Activated naive CD4-positive, alpha-beta T cell treated with anti-CD3 and anti-CD28 coated beads, Interleukin-2, amount 50 U/mL, for 16 hours (primary cell): ENCODE measurements around the gene SEPTIN1.
"Not testable (repeated sequence)": the region's sequence is repeated elsewhere in the genome, so short reads cannot be mapped to it uniquely, and the experiment has no call there.

Experiments used
- DNase-seq: peaks from one replicate; pipeline ENCODE4 v3.0.0-alpha.2; 2020

SEPTIN1 gene

DNA sequence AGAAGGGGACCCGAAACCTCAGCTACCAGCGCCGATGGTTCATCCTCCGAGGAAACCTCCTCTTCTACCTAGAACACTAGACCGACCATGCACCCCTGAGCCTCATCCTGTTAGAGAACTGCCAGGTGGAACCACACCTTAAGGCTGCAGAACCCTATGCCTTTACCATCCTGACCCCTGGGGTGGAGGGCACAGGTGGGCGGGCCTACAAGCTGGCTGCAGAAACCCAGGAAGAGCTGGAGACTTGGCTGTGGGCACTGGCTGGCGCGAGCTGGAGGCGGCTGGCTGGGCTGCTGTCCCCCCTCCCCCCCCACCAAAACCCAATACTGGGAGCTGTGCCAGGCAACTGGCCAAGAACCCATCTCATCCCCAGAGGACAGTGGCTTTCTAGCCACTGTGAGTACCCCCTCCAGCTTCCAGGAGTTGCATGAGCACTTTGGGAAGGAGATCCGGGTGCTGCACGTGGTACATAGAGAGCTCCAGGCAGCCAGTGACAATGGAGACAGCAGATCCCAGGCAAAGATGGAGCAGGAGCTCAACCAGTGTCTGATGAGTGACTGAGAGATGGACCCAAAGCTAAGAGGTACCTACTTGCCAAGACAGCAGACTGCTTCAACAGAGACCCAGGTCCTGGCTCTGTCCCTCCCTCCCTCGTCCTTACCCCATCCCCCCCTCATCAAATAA, 25.8 kb downstream of the SEPTIN1 start:
- DNase-seq, result no peak

DNA sequence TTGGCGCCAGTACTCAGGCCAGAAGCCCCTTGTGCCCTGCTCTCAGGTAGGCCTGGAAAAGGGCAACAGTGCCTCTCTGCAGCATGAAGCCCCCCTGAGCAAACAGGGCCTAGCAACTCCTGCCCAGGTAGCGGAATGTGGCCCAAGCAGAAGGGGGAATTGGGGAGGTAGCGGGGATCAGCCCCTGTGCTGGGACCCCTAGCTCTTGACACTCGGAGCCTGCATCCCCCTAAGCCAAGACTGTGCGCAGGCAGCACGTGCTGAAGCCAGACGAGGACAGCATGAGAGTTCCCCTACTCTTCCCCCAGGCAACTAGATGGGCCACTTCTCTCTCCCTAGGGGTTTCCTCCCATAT, 26.4 kb downstream of the SEPTIN1 start:
- no peak for DNase-seq

DNA sequence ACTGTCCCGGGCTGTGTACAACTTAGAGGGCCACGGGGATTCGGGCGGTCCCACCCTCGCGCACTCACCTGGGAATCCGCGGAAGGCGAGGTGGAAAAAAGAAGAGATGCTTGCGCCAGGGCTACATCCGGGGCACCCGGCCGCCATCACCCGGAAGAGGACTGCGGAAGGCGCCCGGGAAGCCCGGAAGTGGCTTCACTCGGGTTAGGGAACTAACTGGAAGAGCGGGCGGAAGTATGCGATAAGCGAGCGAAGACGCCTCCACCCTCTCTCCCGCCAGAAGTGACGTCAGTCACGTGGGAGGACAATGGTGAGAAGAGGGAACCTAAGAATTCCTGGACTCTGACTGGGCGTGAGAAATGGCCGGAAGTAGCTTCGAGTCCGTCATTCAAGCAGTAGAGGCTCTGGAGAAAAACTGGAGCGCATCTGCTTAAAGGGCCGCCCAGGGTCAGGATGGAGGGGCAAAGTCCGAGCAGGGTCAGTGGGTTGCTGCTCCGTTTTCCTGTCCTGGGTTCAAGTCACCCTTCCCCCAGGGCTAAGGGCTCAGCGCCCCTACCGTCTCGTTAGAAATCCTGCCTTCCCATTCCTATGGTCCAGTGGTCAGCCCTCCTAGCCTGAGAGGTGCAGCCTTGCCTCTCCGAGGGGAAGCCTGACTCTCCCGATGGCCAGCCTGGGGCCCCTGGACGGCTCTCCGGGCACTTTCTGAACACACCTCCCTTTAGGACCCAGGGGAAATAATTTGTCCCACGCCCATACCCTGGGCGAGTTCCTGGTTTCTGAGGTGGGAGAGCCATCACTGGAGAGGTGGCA, 27.0 kb downstream of the SEPTIN1 start, which contains the start of gene CD2BP2:
Gene CD2BP2, minus strand, starts transcription at position 165 of the 810 bp plus-strand sequence. CDS start 627 bp downstream, outside the sequence.
- peak; percentile 86 for DNase-seq

DNA sequence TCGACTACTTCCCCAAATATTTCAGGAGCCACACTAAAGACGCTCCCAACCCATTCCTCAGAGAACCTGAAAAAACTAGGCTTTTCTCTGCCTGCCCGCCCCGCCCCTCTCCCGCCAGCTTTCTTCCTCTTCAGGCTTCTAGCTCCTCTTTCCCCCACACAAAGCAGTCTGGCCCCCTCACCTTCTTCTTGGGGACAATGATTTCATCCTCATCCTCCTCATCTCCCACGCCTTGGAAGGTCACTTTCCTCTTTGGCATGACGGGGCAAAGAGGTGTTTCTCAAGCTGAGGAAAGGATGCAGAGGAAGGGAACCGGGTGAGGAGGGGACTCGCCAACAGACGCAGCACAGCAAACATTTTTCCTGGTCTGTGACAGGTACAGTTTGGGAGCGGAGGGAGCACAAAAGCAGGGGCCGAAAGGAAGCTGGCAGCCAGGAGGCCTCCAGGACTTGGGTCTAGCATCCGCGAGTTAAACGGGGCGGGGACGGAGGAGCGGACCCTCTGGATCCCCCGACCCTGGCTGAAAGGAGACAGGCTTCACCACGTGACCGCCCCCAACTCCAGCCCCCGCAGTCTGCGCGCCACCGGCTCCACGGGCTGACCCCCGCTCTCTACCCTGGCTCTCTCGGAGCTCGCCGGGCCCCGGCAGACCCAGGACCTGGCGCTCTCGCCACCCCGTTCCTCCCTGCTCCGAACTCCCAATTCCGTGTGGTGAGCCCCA, 27.8 kb downstream of the SEPTIN1 start:
- no peak for DNase-seq

DNA sequence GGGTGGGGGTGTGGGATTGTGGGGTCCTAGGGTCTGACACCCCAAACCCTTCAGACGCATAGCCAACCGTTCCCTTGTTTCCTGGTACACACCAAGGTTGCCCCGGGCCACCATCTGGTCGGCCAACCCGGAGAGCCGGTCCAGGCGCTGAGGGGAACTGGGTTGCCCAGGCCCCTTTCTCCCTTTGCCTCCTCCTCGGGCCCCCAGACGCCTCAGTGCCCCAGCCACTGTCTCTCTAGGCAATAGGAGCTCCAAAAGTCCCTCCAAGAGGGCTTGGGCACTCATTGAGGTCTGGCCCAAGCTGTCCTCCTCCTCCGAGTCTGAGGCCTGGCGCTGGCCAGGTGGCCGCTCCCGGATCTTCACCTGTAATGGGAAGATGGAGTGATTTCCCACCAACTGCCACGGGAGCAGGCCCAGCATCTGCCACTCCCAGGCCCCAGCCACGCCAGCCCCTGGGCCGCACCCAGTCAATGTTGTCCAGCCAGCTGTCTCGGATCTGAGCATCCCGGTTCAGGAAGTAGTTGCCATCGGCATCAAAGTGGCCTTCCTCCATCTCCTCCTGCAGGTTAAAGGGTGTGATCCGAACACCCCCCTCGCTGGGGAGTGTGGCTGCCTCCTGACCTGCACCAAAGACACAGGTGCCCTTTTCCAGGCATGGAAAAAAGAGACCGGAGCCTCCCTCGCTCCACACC, 28.8 kb downstream of the SEPTIN1 start:
- no peak for DNase-seq

DNA sequence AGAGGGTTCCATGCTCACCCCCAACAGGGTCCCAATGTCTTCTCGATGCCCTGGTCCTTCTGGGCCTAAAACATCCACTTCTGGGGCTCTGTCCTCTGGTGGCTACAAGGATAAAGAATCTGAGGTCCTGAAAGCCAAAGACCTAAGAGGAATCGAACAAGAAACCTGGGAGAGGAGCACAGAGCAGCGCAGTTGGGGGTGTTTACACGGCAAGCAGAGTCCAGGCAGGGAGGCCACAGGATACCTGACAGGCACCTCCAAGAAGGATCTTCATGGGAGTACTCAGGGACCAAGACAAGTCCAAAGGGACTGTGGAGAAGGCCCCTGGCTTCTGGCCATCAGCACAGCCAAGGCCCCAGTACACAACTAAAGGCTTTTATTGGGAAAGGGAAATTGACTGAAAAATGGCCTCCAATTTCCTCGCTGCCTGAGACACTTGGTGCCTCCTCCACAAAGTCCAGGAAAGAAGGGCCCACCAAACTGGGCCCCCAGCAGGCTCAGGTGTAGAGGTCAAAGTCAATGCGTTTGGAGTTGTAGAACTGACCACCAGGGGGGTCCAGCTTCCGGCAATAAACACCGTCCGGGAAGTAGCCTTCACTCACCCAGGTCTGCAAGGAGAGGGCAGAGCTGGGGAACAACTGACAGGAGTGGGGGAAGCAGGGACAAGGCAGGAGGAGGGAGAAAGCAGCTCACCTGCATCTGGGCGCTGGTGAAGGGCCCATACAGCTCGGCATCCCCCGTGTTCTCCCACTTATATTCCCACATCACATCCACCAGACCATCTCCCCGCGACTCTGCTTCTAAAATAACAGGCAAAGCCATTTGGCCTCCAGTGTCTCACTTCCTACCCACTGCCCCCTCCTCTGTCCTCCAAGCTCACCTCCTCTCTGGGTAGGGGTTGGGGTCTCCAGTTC, 29.6 kb downstream of the SEPTIN1 start:
- DNase-seq, result no peak

DNA sequence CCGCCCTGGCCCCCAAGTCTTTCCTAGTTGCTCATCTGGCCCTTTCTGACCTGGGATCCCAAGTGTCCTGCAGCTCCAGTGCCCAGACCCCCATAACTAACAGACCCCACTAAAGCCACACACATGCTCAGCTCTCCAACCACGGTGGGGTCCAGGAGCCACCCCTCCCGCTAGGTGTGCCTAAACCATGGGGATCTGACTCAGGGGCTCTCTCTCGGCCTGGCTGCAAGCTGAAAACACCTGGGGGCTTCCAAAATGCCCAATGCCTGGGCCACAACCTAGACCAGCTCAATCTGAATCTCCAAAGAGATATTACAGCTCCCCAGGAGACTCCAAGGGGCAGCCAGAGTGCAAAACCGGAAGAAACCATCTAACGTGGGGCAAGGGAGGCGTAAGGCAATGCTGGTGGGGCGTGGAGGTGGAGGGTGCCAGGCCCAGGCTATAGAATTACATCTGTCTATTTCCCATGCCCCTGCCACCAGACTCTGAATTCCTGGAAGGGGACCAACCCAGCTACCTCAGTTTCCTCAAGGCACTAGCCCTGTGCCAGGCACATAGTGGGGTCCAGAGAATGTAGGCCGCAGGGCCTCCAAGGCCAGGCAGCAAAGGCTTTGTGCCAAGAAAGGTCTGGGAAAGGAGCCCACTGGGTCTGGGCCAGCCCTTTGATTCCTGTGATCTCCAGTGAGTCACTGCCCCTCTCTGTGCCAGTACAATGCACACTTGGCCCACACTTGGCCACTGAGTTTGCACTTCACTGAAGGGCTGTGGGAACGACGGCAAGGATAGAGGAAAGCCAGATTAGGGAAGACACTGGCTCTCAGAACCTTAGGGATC, 30.6 kb downstream of the SEPTIN1 start:
- DNase-seq, result no peak

DNA sequence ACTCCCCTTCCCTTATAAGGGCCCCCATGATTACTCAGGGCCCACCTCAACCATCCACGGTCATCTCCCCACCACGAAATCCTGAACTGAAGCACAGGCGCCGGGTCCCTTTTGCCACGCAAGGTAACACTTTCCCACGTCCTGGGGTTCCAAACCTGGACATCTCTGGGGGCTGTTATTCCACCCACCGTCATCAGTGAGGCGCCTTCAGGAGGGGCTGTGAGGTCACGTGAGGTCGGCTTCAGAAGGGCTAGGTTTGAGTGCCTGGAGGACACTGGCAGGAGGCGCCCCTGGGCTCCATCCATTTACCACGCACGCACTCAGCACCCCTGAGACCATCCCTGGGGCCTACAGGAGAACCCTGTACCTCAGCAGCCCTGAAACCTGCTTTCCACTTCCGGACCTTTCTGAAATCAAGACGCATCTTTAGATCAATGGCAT, 31.3 kb downstream of the SEPTIN1 start:
- DNase-seq, result no peak

DNA sequence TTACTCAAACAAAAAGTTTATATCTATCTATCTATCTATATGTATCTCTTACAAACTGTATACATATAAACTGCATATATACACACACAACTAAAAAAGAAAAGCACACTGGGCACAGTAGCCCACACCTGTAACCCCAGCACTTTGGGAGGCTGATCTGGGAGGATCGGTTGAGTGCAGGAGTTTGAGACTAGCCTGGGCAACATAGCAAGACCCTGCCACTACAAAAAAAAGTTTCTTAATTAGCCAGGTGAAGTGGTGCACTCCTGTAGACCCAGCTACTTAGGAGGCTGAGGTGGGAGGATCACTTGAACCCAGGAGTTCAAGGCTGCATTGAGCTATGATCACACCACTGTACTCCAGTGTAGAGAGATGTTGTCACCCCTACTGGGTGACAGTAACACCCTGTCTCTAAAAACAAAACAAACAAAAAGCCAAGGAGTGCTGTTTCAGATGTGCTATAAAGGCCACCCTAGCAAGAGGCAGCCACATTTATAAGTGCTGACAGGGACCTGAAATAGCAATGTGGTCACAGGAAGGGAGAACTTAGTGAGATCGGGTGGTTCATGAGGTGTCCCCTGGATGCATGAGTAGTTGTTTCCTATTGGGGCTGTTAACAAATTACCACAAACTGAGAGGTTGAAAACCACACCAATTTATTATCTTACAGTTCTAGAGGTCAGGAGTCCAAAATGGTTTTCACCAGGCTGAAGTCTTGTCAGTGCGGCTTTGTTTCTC, 32.1 kb downstream of the SEPTIN1 start:
- DNase-seq, result no peak

DNA sequence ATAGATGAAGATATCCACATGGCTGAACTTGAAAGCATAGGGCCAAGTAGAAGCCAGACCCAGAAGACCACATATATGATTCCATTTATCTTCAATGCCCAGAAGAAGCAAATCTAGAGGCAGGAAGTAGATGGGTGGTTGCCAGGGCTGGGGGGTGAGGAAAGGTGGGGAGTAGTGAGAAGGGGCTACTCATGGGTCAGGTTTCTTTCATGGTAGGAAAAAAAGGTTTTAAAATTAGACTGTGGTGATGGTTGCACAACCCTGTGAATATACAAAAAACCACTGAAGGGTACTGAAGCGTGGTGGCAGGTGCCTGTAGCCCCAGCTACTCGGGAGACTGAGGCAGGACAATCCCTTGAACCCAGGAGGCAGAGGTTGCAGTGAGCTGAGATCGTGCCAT, 32.7 kb downstream of the SEPTIN1 start:
- no peak for DNase-seq

DNA sequence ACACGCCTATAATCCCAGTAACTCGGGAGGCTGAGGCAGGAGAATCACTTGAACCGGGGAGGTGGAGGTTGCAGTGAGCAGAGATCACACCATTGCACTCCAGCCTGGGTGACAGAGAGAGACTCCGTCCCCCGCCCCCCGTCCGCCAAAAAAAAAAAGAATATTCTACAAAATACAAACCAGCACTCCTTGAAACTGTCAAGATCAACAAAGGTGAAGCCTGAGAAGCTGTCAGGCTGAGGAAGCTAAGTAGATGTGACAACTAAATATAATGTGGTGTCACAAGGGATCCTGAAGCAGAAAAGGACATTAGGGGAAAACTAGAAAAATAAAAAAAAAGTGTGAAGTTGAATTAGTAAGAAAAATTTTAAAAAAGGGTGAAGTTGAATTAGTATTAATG, 33.4 kb downstream of the SEPTIN1 start:
- no peak for DNase-seq

DNA sequence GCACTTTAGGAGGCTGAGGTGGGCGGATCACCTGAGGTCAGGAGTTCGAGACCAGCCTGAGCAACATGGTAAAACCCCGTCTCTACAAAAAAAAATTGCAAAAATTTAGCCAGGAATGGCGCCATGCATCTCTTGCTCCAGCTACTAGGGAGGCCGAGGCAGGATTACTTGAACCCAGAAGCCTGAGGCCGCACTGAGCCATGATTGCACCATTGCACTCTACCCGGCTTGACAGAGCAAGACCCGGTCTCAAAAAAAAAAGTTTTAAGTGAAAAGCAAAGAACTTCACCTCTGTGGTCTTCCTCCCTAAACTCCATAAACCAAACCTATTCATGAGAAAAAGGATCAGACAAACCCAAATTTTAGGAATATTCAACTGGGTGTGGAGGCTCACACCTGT, 34.2 kb downstream of the SEPTIN1 start:
- no peak for DNase-seq

DNA sequence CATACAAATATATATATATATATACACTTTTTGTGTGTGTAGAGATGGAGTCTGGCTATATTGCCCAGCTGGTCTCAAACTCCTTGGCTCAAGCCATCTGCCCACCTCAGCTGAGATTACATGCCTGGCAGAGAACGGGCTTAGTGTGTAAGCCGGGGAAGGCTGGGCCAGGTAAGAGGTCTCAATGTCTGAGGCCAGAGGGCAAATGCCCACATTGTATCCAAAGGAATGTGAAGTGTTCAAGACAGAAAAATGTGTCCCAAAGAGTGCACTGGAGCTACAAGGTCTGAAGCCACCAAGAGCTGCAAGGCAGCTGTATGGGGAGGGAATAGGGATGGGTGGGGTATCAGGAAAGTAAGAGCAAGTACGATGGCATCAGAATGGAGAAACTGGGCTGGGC, 36.1 kb downstream of the SEPTIN1 start:
- DNase-seq, result no peak

DNA sequence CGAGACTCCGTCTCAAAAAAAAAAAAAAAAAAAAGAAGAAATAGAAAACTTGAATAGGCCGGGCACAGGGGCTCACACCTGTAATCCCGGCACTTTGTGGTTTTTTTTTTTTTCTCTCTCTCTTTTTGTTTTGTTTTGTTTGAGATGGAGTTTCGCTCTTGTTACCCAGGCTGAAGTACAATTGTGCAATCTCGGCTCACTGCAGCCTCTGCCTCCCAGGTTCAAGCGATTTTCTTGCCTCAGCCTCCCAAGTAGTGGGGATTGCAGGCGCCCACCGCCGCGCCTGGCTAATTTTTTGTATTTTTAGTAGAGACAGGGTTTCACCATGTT, 38.9 kb downstream of the SEPTIN1 start:
- DNase-seq, result not testable (repeated sequence)

DNA sequence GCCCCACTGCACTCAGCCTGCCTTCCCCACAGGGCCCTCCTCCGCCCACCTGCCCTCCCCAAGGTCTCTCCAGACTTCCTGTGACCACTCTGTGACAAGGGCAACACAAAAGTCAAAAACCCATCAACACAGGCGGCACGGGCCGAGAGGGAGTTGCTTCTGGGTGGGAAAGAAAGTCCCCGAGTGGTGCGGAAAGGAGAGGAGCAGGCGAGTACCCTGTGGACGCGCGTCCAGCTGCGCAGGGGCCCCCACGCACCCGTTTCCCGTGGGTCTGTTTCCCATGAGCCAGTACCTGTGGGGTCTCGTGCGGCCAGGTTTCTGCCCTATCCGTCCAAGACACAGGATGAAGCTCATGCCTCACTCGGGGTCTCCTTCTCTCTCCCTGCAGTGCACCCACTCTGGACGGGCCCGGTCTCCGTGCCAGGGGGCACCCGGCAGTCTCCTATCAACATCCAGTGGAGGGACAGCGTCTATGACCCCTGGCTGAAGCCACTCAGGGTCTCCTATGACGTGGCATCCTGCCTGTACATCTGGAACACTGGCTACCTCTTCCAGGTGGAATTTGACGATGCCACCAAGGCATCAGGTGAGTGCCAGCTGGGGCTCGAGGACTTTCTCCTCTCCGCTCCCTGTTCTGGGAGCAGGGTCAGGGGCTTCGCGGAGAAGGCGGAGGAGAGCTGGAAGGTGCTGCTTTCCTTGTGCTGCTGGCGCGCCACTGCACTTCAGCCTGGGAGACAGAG, 39.4 kb downstream of the SEPTIN1 start:
- DNase-seq, result no peak

DNA sequence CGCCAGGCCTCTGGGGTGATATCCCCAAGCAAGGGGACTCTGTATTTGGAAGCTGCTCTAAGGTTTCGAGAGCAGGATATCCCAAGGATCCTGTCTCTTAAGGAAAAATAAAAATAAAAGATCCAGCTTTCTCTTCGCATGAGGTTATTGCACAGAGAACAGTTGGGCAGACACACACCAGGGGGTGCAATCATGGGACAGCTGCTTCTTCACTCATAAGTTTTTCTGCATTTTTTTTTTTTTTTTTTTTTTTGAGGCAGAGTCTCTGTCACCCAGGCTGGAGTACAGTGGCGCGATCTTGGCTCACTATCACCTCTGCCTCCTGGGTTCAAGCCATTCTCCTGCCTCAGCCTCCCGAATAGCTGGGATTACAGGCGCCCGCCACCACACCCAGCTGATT, 40.4 kb downstream of the SEPTIN1 start:
- not testable (repeated sequence) for DNase-seq

DNA sequence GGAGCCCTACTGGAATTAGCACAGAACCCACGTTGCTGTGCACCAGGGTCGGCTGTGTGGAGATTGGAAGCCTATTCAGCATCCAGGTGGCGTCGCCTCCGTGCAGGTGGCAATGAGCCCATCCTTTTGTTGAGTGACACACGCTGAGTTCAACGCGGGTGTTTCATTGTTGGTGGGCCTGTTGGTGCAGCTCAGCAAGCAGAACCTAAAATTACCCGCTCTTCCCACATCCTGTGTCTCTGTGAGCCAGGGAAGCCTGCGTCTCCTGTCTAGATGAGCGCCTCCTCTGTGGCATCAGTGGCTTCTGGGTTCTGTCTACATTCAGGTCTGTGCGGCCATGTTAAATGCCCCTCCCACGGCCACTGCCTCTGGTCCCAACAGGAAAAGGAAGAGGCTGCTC, 41.7 kb downstream of the SEPTIN1 start:
- DNase-seq, result no peak

DNA sequence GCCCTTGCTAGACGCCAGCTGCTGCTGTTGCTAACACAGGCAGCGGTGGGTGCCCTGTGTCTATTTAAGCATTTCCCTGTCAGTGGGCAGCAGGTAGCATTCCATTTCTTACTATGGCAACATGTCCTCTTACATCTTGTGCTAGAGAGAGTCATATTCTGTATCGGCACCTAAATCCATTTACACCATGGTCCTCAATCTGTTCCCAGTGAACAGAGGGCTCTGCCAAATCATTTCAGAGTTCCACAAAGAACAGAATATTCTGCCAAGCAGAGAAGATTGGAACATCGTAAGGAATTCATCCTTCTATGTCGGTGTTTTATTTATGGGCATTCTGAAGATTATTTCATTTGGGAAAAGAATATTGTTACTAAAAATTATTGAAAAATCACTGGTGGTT, 43.6 kb downstream of the SEPTIN1 start:
- DNase-seq, result not testable (repeated sequence)

DNA sequence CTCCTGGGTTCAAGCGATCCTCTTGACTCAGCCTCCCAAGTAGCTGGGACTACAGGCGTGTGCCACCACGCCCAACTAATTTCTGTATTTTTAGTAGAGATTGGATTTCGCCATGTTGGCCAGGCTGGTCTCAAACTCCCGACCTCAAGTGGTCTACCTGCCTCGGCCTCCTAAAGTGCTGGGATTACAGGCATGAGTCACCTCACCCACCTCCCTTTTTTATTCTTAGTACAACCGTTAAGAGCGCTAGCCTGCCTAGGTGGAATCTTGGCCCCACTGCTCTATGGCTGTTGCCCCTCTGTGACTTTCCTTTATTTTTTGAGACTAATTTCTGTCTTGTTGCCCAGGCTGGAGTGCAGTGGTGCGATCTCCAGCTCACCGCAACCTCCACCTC, 44.4 kb downstream of the SEPTIN1 start:
- not testable (repeated sequence) for DNase-seq
